Stimulated activated naive B cell treated with anti-CD40 and anti-IgM and Interleukin-4, amounts not matched to agents 10 μg/mL and 1 μg/mL and 100 μg/mL, for 72 hours (primary cell): Measurements from ENCODE around the gene LDHD.
"Not testable (repeated sequence)": the region's sequence is repeated elsewhere in the genome, so short reads cannot be mapped to it uniquely, and the experiment has no call there.

Experiments used
- ATAC-seq, 2 donors: fragments of 150-1000 bp; cut with Tn5 transposase; replicated peaks; 2 replicates each; pipeline ENCODE4 v1.10.0; 2021; ENCODE audit warnings: moderate library complexity in 1 of 2
- DNase-seq: peaks from one replicate; pipeline ENCODE4 v3.0.0; 2021
- H3K27ac Mint-ChIP-seq: one replicate; pipeline ENCODE4 v1.8.0; 2022; ENCODE audit warnings: mild to moderate bottlenecking, mixed read lengths
- H3K27me3 Mint-ChIP-seq, 2 donors: one replicate each; pipeline ENCODE4 v1.8.0; 2022; ENCODE audit warnings: mixed read lengths in 2 of 2
- H3K36me3 Mint-ChIP-seq, 2 donors: one replicate each; pipeline ENCODE4 v1.8.0; 2022; ENCODE audit warnings: mixed read lengths in 2 of 2, mild to moderate bottlenecking in 1 of 2
- H3K4me1 Mint-ChIP-seq, 2 donors: one replicate each; pipeline ENCODE4 v1.8.0; 2022; ENCODE audit warnings: mixed read lengths in 2 of 2, mild to moderate bottlenecking in 1 of 2
- H3K4me3 Mint-ChIP-seq, 2 donors: one replicate each; pipeline ENCODE4 v1.8.0; 2022; ENCODE audit warnings: mild to moderate bottlenecking in 2 of 2, mixed read lengths in 2 of 2, moderate library complexity in 1 of 2
- H3K9me3 Mint-ChIP-seq, 2 donors: one replicate each; pipeline ENCODE4 v1.8.0; 2022; ENCODE audit warnings: mixed read lengths in 2 of 2, mild to moderate bottlenecking in 1 of 2

LDHD gene

DNA sequence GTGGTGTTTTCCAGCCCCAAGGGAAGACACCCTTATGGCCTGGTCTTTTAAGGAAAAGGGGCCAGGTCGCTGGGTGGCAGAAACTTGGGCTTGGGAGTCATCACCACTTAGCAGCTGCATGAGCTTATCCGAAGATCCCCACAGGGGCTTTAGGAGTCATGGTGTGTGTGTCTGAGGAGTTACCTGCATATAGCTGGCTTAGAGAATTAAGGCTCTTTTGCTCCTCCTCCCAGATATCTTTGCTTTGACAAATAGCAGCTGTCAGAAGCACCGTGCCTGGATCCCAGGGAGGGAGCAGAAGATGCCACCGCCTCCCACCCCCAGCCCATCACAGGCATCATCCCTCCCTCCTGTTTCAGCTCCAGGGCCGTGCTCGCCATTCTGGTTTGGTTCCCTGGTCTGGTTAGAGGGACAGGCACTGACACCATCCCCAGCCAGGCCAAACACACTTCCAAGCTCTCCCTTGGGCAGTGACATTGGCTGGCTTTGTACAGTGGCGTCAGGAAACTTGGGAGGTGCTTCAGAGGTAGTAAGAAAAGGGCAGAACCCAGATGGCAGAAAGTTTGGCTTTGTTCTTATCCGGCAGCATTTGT lies 17.4 kb downstream of the LDHD start:
- no peak for ATAC-seq
- no peak overlapping the region for H3K4me3 Mint-ChIP-seq

DNA sequence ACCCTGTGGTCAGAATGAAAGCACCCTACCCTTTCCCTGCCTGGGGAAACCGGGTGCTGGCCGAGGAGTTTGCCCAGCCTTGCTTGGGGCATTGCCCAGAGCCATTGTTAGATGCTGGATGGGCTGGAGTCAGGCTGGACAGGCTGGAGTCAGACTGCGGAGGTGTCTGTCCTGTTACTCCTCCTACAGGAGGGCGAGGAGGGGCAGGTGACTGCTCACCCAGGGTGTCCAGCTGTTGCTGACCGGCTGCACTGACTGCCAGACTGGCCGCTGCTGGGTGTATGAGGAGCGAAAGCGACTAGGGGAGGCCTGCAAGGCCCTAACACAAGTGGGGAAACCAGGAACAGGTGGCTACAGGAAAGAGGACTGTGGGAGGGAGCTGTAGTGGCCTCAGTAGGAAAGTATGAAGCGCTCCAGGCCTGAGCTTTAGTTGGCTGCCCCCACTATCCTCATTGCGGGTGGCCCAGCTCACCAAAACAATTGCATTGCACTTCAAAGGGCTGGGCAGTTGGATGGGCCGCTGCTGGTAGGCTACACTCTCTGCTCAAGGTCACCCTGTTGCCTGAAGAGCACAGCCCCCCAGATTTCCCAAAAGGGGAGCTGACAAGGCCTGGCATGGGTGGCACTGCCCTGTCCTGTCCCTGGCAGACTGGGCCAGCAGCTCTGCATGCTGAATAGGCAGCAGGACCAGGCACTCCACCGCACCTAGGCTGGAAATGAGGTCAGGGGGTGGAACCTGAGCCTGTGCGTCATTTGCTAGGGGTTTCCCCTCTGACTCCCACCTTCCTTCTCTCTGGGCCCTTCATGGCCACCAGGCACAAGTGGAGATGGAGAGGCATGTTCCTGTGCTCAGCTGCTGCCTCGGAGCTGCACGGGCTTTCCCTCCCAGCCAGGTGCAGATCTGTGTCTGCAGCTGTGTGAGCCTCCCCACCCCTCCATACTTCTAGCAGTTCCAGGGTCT lies 18.4 kb downstream of the LDHD start:
- Mint-ChIP-seq H3K27me3 (peaks cover 56 to 62% of the 10 kb centered on the region in 2 donors), H3K36me3 (no peaks in the 10 kb centered on the region), H3K9me3 (no peaks in the 10 kb centered on the region), H3K4me1 (peaks cover 24 to 26% of the 10 kb centered on the region in 2 donors), H3K27ac (no peak overlapping the region), H3K4me3 (no peak overlapping the region)
- DNase-seq: peak; percentile 41
- ATAC-seq: peak; percentile 85 to 90

More for the DNA sequence above, 17.4 kb downstream of the LDHD start:
- Mint-ChIP-seq H3K36me3 (peaks cover 0 to 3% of the 10 kb centered on the region in 2 donors), H3K27me3 (peaks cover 57 to 66% of the 10 kb centered on the region in 2 donors), H3K4me1 (peaks cover 24 to 26% of the 10 kb centered on the region in 2 donors), H3K27ac (no peak overlapping the region), H3K9me3 (peaks cover 1 to 3% of the 10 kb centered on the region in 2 donors)
- no peak for DNase-seq

DNA sequence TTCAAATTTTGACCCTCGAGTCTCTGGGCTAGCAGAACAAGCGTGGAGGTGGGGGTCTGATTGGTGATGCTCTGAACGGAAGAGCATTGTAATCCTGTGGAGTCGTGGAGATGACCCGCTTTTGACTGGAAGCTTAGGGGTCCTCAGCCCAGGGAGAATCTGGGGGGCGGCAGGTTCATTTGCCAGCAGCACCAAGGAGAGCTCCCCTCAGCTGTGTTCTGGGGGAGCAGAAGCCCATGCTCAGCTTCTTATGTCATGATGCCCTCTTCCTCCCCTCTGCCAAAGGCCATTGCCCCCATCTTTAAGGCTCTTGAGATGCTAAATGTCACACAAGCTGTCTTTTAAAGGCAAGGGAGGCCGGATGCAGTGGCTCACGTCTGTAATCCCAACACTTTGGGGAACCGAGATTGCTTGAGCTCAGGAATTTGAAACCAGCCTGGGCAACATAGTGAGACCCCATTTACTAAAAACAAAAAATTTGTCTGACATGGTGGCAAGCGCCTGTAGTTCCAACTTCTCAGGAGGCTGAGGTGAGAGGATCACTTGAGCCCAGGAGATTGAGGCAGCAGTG lies 19.3 kb downstream of the LDHD start:
- Mint-ChIP-seq H3K27ac (no peak overlapping the region), H3K36me3 (no peaks in the 10 kb centered on the region), H3K4me3 (no peak overlapping the region), H3K9me3 (no peaks in the 10 kb centered on the region), H3K4me1 (peaks cover 24 to 26% of the 10 kb centered on the region in 2 donors), H3K27me3 (peaks cover 51 to 58% of the 10 kb centered on the region in 2 donors)
- ATAC-seq: no peak
- DNase-seq: no peak

DNA sequence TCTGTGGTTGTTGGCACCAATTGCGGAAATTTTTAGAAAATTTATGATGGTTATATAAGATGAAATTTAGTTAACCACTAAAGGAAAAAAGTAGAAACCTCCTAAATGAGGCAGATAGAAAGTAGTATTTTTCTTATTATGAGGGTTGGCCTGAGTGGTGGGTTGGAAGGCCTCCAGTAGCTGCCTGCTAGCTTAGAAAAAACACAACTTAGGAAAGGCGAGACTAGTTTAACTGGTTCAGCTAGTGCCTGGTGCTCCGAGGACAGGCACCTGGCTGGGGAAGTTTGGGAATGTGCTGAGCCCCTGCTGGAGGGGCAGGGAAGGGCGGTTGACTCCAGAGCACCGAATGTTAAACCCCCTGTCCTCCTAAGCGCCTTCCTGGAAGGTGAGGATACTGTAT lies 19.9 kb downstream of the LDHD start:
- H3K4me1 Mint-ChIP-seq: peaks cover 24 to 26% of the 10 kb centered on the region in 2 donors
- H3K9me3 Mint-ChIP-seq: no peaks in the 10 kb centered on the region
- no peak overlapping the region for H3K27ac Mint-ChIP-seq
- DNase-seq: no peak
- no peaks in the 10 kb centered on the region for H3K36me3 Mint-ChIP-seq
- no peak overlapping the region for H3K4me3 Mint-ChIP-seq
- H3K27me3 Mint-ChIP-seq: peaks cover 50 to 56% of the 10 kb centered on the region in 2 donors
- ATAC-seq: no peak

DNA sequence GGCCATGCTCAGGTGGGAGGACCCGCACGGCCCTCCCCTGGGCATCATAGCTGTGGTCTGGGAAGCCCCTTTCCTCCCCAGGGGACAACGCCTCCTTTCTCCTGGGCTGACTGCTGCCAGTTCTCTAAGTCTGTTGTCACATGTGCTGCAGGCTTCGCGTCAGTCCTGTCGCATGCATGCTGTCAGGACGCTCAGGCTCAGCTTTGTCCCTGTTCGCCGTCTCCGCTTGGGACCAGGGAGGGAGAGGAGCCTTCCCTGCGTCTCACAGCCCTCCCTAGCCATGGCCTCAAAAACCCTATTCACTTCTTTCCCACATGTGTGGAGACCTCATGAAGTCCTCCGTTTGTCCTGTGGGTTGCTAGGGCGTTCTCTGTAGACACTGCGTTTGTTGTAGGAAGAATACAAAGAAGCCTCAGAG lies 21.4 kb downstream of the LDHD start:
- peak in 1 of 2 donors; percentile 35 for ATAC-seq
- peaks cover 24 to 25% of the 10 kb centered on the region in 2 donors for H3K4me1 Mint-ChIP-seq

DNA sequence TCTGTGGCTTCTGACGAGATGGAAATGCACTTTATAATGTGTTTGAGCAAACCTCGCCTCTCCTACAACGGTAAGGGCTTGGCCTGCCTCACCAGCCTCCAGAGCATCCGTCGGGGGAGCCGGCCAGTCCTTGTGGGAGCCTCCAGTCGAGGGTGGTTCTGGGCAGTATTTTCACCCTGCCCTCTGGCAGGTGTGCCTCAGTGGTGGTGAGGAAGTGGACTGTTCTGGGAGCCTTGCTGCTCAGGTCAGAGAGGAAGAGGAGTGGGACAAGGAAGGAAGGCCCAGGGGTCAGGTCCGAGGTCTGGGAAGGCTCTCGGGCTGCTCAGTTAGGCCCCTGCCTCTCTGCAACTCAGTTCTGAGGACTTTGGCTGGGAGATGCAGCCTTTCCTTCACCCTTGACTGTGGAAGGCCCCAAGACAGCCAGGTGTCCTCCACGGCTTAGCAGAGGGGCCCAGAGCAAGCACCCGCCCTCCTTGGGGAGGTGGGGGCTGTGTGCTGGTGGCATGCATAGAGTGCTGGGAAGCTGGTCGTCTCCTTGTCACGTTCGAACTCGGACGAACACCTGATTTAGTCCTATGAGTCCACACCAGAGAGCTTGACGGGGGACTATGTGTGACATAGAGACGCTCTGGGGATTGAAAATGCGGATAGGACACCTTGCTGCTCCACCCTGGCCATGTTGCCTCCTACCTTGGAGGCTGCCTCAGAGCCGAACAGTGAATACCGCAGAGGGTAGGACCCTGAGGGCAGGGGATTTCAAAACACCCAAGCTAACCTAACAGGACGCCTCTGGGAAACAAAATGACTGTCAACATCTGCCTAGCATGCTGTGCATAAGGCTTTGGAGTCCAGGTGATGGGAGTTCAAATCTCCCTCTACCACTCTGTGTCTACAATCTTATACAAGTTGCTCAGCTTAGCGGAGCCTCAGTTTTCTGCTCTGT lies 22.7 kb downstream of the LDHD start:
- Mint-ChIP-seq H3K4me1 (peaks cover 11 to 15% of the 10 kb centered on the region in 2 donors), H3K27ac (no peak overlapping the region), H3K27me3 (peaks cover 35 to 39% of the 10 kb centered on the region in 2 donors), H3K9me3 (no peaks in the 10 kb centered on the region), H3K4me3 (no peak overlapping the region), H3K36me3 (no peaks in the 10 kb centered on the region)
- ATAC-seq: no peak
- DNase-seq: no peak

More for the DNA sequence above, 21.4 kb downstream of the LDHD start:
- Mint-ChIP-seq H3K9me3 (no peaks in the 10 kb centered on the region), H3K4me3 (no peak overlapping the region), H3K36me3 (no peaks in the 10 kb centered on the region), H3K27me3 (peaks cover 41 to 44% of the 10 kb centered on the region in 2 donors), H3K27ac (no peak overlapping the region)
- no peak for DNase-seq

DNA sequence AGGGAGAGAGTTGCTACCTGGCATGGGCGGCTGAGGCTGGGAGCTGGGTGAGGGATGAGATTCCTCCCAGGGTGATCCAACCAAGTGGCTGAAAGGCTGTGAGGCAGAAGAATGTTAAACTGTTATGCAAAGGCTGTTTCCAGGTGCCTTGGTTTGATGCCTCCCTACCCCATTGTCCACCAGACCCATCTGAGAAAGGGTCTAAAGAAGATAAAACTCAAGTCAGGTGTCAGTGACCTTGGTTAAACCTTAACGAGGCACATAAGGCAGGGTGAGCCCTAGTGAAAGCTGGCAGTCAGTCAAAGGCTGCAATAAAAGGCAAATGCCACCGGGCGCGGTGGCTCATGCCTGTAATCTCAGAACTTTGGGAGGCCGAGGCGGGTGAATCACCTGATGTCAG lies 23.8 kb downstream of the LDHD start:
- DNase-seq (no peak), ATAC-seq (no peak)
- Mint-ChIP-seq H3K27ac (no peak overlapping the region), H3K9me3 (no peaks in the 10 kb centered on the region), H3K27me3 (peaks cover 39 to 46% of the 10 kb centered on the region in 2 donors), H3K36me3 (no peaks in the 10 kb centered on the region), H3K4me1 (peaks cover under 1 to 6% of the 10 kb centered on the region in 2 donors), H3K4me3 (no peak overlapping the region)

DNA sequence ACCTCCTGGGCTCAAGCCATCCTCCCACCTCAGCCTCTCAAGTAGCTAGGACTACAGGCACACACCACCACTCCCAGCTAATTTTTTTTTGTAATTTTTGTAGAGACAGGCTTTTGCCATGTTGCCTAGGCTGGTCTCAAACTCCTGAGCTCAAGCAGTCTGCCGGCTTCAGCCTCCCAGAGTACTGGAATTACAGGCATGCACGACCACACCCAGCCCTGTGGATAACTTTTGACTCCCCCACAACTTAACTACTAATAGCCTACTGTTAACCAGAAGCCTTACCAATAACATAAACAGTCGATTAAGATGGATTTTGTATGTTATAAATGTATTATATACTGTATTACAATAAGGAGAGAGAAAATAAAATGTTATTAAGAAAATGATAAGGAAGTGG lies 25.0 kb downstream of the LDHD start:
- not testable (repeated sequence) for H3K27ac Mint-ChIP-seq, H3K4me3 Mint-ChIP-seq, H3K36me3 Mint-ChIP-seq, H3K9me3 Mint-ChIP-seq, H3K4me1 Mint-ChIP-seq, ATAC-seq, DNase-seq
- peaks cover 40 to 41% of the 10 kb centered on the region in 2 donors for H3K27me3 Mint-ChIP-seq

DNA sequence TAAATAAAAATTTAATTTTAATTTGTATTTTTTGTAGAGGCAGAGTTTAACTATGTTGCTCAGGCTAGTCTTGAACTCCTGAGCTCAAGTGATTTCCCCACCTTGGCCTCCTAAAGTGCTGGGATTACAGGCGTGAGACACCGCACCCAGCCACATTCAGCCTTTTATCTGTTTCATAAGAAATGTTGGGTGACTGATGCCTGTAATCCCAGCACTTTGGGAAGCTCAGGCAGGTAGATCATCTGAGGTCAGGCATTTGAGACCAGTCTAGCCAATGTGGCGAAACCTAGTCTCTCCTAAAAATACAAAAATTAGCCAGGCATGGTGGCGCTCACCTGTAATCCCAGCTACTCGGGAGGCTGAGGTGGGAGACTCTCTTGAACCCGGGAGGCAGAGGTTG lies 25.7 kb downstream of the LDHD start:
- not testable (repeated sequence) for H3K9me3 Mint-ChIP-seq, H3K4me1 Mint-ChIP-seq, H3K4me3 Mint-ChIP-seq, H3K36me3 Mint-ChIP-seq, ATAC-seq, H3K27ac Mint-ChIP-seq, DNase-seq
- peaks cover 39 to 41% of the 10 kb centered on the region in 2 donors for H3K27me3 Mint-ChIP-seq

DNA sequence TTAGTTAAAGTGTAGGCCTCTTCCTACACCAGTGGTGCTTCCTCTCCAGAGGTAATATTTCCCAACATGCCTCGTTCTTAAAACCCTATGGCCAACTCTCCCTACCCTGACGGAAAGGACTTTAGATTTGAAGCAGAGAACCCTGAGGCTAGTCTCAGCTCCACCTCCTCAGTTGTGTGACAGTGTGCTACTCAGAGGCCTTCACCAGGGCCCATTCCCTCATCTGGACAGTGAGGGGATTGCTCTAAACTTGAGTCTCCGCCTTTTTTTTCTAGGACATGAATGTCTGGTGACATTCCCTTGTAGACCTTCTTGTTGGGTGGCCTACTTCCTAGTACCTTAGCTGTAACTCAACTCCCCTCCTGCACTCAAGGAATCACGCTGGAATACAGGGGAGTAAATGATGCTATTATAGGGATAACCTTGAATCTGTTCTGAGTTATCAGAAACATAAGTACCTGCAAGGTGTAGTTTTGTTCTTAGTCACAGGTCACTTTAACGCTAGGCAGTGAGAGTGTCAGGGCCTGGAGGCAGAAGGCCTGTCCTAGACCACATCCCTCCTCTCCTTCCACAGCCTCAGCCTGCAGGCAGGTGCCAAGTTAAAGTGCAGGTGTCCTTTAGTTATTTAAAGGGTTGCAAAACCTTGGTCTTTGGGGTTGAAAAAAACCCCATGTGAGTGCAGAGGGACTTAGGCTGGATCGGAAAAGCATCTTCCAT lies 26.9 kb downstream of the LDHD start:
- Mint-ChIP-seq H3K4me3 (no peak overlapping the region), H3K36me3 (no peaks in the 10 kb centered on the region), H3K9me3 (peaks cover 0 to 4% of the 10 kb centered on the region in 2 donors), H3K27me3 (peaks cover 35 to 40% of the 10 kb centered on the region in 2 donors), H3K27ac (no peak overlapping the region), H3K4me1 (no peaks in the 10 kb centered on the region)
- ATAC-seq (no peak), DNase-seq (no peak)

DNA sequence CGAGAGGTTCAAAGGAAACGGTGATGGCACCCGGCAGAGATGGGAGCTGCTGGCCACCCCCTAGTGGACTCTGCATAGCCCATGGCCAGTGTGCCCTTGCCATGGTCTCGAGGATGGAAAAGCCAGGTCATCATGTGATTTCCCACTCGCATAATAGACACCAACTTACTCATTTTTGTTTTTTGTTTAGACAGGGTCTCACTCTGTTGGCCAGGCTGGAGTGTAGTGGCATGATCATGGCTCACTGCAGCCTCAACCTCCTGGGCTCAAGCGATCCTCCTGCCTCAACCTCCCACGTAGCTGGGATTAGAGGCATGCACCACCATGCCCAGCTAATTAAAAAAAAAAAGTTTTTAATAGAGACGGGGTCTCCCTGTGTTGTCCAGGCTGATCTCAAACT lies 27.6 kb downstream of the LDHD start:
- ATAC-seq (no peak), DNase-seq (no peak)
- H3K27me3 Mint-ChIP-seq: peaks cover 41 to 46% of the 10 kb centered on the region in 2 donors
- H3K9me3 Mint-ChIP-seq: peaks cover 0 to 4% of the 10 kb centered on the region in 2 donors
- H3K27ac Mint-ChIP-seq: no peak overlapping the region
- H3K36me3 Mint-ChIP-seq: no peaks in the 10 kb centered on the region
- no peaks in the 10 kb centered on the region for H3K4me1 Mint-ChIP-seq
- no peak overlapping the region for H3K4me3 Mint-ChIP-seq

DNA sequence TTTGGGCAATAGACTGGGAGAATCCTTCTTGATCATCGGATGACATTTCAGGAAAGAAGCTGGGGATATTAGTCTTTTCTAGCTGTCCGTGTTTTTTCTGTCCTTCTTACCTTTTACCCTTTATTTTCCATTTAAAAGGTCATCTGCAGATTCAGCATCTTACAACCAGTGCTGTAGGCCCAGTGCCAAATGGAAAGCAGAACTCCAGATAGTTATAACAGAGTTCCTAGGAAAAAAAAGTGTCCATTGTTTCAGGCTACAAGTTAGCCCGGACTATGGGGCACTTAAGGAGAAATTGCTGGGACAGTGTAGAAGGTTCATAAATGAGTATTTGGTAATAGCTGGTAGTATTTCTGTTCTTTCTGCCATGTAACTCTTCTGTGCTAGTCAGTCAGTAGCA lies 28.4 kb downstream of the LDHD start:
- DNase-seq (no peak), ATAC-seq (no peak)
- Mint-ChIP-seq H3K9me3 (peaks cover 0 to 4% of the 10 kb centered on the region in 2 donors), H3K36me3 (no peaks in the 10 kb centered on the region), H3K4me1 (no peaks in the 10 kb centered on the region), H3K4me3 (no peak overlapping the region), H3K27me3 (peaks cover 44 to 53% of the 10 kb centered on the region in 2 donors), H3K27ac (no peak overlapping the region)

DNA sequence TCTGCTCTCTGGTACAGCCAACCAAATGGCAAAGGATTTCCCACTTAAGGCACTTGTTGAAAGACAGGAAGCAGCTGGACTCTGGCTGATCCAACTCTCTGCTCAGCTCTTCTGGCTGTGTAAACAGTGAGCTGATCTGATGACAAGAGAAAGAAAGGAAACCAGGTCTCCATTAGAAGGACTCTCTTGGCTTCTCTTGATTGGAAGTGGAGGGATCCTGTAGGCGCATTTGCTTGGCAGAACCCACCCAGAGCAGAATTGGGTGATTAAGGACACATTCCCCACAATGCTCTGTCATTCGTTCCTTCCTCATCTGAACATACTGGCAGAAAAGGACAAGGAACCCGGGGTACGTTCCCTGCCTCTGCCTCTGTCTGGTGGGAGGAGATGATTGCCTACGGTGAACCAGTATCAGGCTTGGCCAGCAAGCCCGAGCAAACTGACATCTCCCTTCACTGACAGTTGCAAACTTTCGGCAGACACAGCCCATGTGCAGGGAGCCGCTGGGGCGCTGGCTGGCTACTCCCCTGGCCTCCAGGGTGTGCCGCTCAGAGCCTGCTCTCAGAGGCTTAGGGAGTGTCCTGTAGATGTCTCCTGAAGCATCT lies 29.1 kb downstream of the LDHD start:
- peaks cover 44 to 55% of the 10 kb centered on the region in 2 donors for H3K27me3 Mint-ChIP-seq
- H3K4me3 Mint-ChIP-seq: no peak overlapping the region
- DNase-seq (no peak), ATAC-seq (no peak)
- H3K36me3 Mint-ChIP-seq: no peaks in the 10 kb centered on the region
- H3K4me1 Mint-ChIP-seq: peaks cover 0 to 1% of the 10 kb centered on the region in 2 donors
- peak overlapping the region; percentile 49 for H3K27ac Mint-ChIP-seq
- peaks cover 0 to 4% of the 10 kb centered on the region in 2 donors for H3K9me3 Mint-ChIP-seq
